H9 (cell line): ENCODE measurements around the gene GPX5. TPM values are rescaled to one million over a fixed set of nuclear protein-coding genes. Genes with fewer than 3 reads are reported as not detected.

Experiments used
- DNase-seq: peaks from one replicate; pipeline ENCODE4 v3.0.0-alpha.2; 2017
- H2AFZ ChIP-seq: one replicate; pipeline ENCODE4 v1.6.1; 2013; ENCODE audit warnings: mild to moderate bottlenecking, low read length, control low read depth, moderate library complexity
- H2AK5ac ChIP-seq: 2 replicates; pipeline ENCODE4 v1.6.1; 2013; ENCODE audit warnings: low read length, control low read depth, mixed read lengths; ENCODE audit not compliant: insufficient read length
- H2BK120ac ChIP-seq: one replicate; pipeline ENCODE4 v1.6.1; 2013; ENCODE audit warnings: low read depth, mild to moderate bottlenecking, low read length, control low read depth, inconsistent platforms; ENCODE audit not compliant: poor library complexity, severe bottlenecking
- H2BK12ac ChIP-seq: 2 replicates; pipeline ENCODE4 v1.6.1; 2013; ENCODE audit warnings: low read length, control low read depth, mixed read lengths, low read depth; ENCODE audit not compliant: insufficient read length
- H2BK15ac ChIP-seq: 2 replicates; pipeline ENCODE4 v1.6.1; 2013; ENCODE audit warnings: low read depth, low read length, control low read depth
- H2BK20ac ChIP-seq: one replicate; pipeline ENCODE4 v1.6.1; 2013; ENCODE audit warnings: low read depth, mild to moderate bottlenecking, low read length, control low read depth, inconsistent platforms; ENCODE audit not compliant: poor library complexity, severe bottlenecking
- H2BK5ac ChIP-seq: 2 replicates; pipeline ENCODE4 v1.6.1; 2013; ENCODE audit warnings: low read length, control low read depth, mixed read lengths; ENCODE audit not compliant: insufficient read length
- H3K14ac ChIP-seq: 2 replicates; pipeline ENCODE4 v1.6.1; 2013; ENCODE audit warnings: low read length, control low read depth; ENCODE audit not compliant: insufficient read depth
- H3K18ac ChIP-seq: 2 replicates; pipeline ENCODE4 v1.6.1; 2013; ENCODE audit warnings: low read depth, mild to moderate bottlenecking, mixed read lengths, low read length, control low read depth; ENCODE audit not compliant: insufficient read length
- H3K23ac ChIP-seq: 2 replicates; pipeline ENCODE4 v1.6.1; 2013; ENCODE audit warnings: low read length, control low read depth, mixed read lengths, low read depth; ENCODE audit not compliant: insufficient read length
- H3K23me2 ChIP-seq: 2 replicates; pipeline ENCODE4 v1.6.1; 2013; ENCODE audit warnings: low read depth, mild to moderate bottlenecking, mixed read lengths, low read length, control low read depth; ENCODE audit not compliant: insufficient read length, poor library complexity, severe bottlenecking
- H3K27ac ChIP-seq: 2 replicates; pipeline ENCODE4 v1.5.1; 2013; ENCODE audit warnings: low read length, control low read depth, mixed read lengths, low read depth; ENCODE audit not compliant: insufficient read length
- H3K27me3 ChIP-seq: 2 replicates; pipeline ENCODE4 v1.6.1; 2013; ENCODE audit warnings: low read length, control low read depth, inconsistent platforms; ENCODE audit not compliant: insufficient read depth
- H3K4ac ChIP-seq: 2 replicates; pipeline ENCODE4 v1.6.1; 2013; ENCODE audit warnings: low read depth, mild to moderate bottlenecking, control low read depth, inconsistent platforms, low read length, moderate library complexity
- H3K4me1 ChIP-seq: 2 replicates; pipeline ENCODE4 v1.6.1; 2013; ENCODE audit warnings: low read length, control low read depth, inconsistent platforms; ENCODE audit not compliant: insufficient read depth
- H3K4me2 ChIP-seq: 2 replicates; pipeline ENCODE4 v1.6.1; 2013; ENCODE audit warnings: low read length, control low read depth, mixed read lengths; ENCODE audit not compliant: insufficient read length, insufficient read depth
- H3K56ac ChIP-seq: 2 replicates; pipeline ENCODE4 v1.6.1; 2013; ENCODE audit warnings: low read depth, mild to moderate bottlenecking, mixed read lengths, low read length, control low read depth; ENCODE audit not compliant: insufficient read length
- H3K79me1 ChIP-seq: 2 replicates; pipeline ENCODE4 v1.6.1; 2013; ENCODE audit warnings: low read depth, mild to moderate bottlenecking, moderate library complexity, low read length, control low read depth, inconsistent platforms; ENCODE audit not compliant: insufficient read depth, poor library complexity, severe bottlenecking
- H3K79me2 ChIP-seq: 2 replicates; pipeline ENCODE4 v1.6.1; 2013; ENCODE audit warnings: low read length, control low read depth, inconsistent platforms; ENCODE audit not compliant: insufficient read depth
- H3K9ac ChIP-seq: 2 replicates; pipeline ENCODE4 v1.6.1; 2013; ENCODE audit warnings: low read length, control low read depth, mixed read lengths; ENCODE audit not compliant: insufficient read length; ENCODE audit errors: extremely low read depth
- H3K9me3 ChIP-seq: one replicate; pipeline ENCODE4 v1.6.1; 2013; ENCODE audit warnings: low read depth, low read length, inconsistent platforms; ENCODE audit not compliant: control insufficient read depth
- H3T11ph ChIP-seq: one replicate; pipeline ENCODE4 v1.6.1; 2013; ENCODE audit warnings: mild to moderate bottlenecking, low read length, control low read depth, inconsistent platforms
- H4K20me1 ChIP-seq: one replicate; pipeline ENCODE4 v1.6.1; 2013; ENCODE audit not compliant: control insufficient read depth, insufficient read length, insufficient read depth
- H4K5ac ChIP-seq: 2 replicates; pipeline ENCODE4 v1.6.1; 2013; ENCODE audit warnings: low read depth, mild to moderate bottlenecking, mixed read lengths, low read length, control low read depth; ENCODE audit not compliant: insufficient read length
- H4K8ac ChIP-seq: replicated peaks from 2 replicates; pipeline ENCODE4 v1.6.1; 2013; ENCODE audit warnings: low read length, control low read depth, mixed read lengths, low read depth; ENCODE audit not compliant: insufficient read length
- H4K91ac ChIP-seq: 2 replicates; pipeline ENCODE4 v1.6.1; 2013; ENCODE audit warnings: low read depth, mild to moderate bottlenecking, moderate library complexity, mixed read lengths, low read length, control low read depth; ENCODE audit not compliant: insufficient read length
- H3K27ac Mint-ChIP-seq, 3 experiments: 2 replicates in 2 of 3; 3 replicates in 1 of 3; pipeline ENCODE4 v1.8.0; 2020 to 2021; ENCODE audit warnings: mixed read lengths in 3 of 3, mild to moderate bottlenecking in 1 of 3, moderate library complexity in 1 of 3
- H3K27me3 Mint-ChIP-seq: 2 replicates; pipeline ENCODE4 v1.8.0; 2021; ENCODE audit warnings: low read depth, mild to moderate bottlenecking, moderate library complexity, mixed read lengths
- H3K36me3 Mint-ChIP-seq, 3 experiments: 2 replicates in 2 of 3; 3 replicates in 1 of 3; pipeline ENCODE4 v1.8.0; 2020 to 2021; ENCODE audit warnings: low read depth in 3 of 3, mixed read lengths in 3 of 3; ENCODE audit not compliant: insufficient read depth in 1 of 3
- H3K4me1 Mint-ChIP-seq, 2 experiments: 2 replicates each; pipeline ENCODE4 v1.8.0; 2020; ENCODE audit warnings: mixed read lengths in 2 of 2
- H3K4me3 Mint-ChIP-seq, 2 experiments: 2 replicates in 1 of 2; 3 replicates in 1 of 2; pipeline ENCODE4 v1.8.0; 2020 to 2021; ENCODE audit warnings: mild to moderate bottlenecking in 2 of 2, mixed read lengths in 2 of 2, moderate library complexity in 1 of 2
- H3K9me3 Mint-ChIP-seq, 2 experiments: 2 replicates in 1 of 2; 3 replicates in 1 of 2; pipeline ENCODE4 v1.8.0; 2020; ENCODE audit warnings: mild to moderate bottlenecking in 2 of 2, mixed read lengths in 2 of 2, moderate library complexity in 1 of 2
- WGBS: extraction: QIAGEN DNeasy Blood & Tissue Kit; methylation state at CpG from one replicate; pipeline ENCODE4 v1.1.7; 2013; ENCODE audit warnings: missing lambda C conversion rate, low lambda C conversion rate, mixed read lengths; ENCODE audit not compliant: insufficient read length; ENCODE audit errors: extremely low coverage; 5-methylcytosine and 5-hydroxymethylcytosine counted together
- total RNA-seq: library from RNA; stranded (reverse); gene quantifications from 2 replicates; pipeline ENCODE4 v1.2.1, GENCODE V29; 2021
- TF ChIP-seq, protein P1 (sequence below): fragments of 200-600 bp; sonication (generic); conservative IDR thresholded peaks from 3 replicates; pipeline ENCODE4 v1.8.0; 2021; ENCODE audit warnings: antibody characterized with exemption, mild to moderate bottlenecking

The GPX5 gene
- total RNA-seq, 1 experiment from 2014 or later: not detected

DNA sequence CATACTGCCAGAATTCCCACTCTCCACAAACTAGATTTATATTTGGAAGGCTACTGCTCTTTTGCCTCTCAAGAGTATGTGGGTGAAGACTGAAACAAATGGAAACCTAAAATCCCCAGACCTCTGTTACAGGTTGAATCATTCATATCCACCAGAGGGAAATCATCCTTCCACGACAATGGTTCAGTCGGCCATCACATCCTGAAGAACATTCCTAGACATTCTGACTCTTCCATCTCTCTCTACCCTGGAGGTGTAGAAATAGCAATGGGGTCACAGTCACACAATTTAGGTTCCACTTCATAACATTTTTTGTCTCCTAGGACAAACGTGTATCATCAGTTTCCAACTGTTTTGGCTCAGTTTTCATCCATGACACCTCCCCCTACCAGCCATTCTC, 8.6 kb downstream of the GPX5 start:
- Histone ChIP-seq H3K4ac (no peak overlapping the region), H3K56ac (no peak overlapping the region), H3K4me2 (no peak overlapping the region), H4K91ac (no peak overlapping the region), H3K14ac (no peak overlapping the region), H3K9me3 (no peaks in the 10 kb centered on the region), H2BK120ac (no peak overlapping the region), H3K9ac (no peak overlapping the region), H3K79me1 (no peaks in the 10 kb centered on the region), H4K5ac (no peak overlapping the region), H4K8ac (no peak overlapping the region), H2BK5ac (no peak overlapping the region), H3K27ac (no peak overlapping the region), H3K79me2 (no peaks in the 10 kb centered on the region), H4K20me1 (no peaks in the 10 kb centered on the region), H3K23ac (no peak overlapping the region), H2AK5ac (no peak overlapping the region), H2BK12ac (no peak overlapping the region), H3K23me2 (peaks cover 9% of the 10 kb centered on the region), H3K4me1 (no peaks in the 10 kb centered on the region), H2AFZ (no peak overlapping the region), H3T11ph (no peak overlapping the region), H3K27me3 (no peaks in the 10 kb centered on the region), H3K18ac (no peak overlapping the region), H2BK20ac (no peak overlapping the region), H2BK15ac (no peak overlapping the region)
- Mint-ChIP-seq H3K4me1 (peaks cover 30% of the 10 kb centered on the region in 2 experiments), H3K27me3 (peaks cover 5% of the 10 kb centered on the region), H3K9me3 (no peaks in the 10 kb centered on the region; a peak in 1 of 5 replicates), H3K27ac (no peak overlapping the region), H3K36me3 (no peaks in the 10 kb centered on the region; a peak in 1 of 7 replicates), H3K4me3 (no peak overlapping the region)
- DNase-seq: no peak
- TF ChIP-seq, protein P1, sequence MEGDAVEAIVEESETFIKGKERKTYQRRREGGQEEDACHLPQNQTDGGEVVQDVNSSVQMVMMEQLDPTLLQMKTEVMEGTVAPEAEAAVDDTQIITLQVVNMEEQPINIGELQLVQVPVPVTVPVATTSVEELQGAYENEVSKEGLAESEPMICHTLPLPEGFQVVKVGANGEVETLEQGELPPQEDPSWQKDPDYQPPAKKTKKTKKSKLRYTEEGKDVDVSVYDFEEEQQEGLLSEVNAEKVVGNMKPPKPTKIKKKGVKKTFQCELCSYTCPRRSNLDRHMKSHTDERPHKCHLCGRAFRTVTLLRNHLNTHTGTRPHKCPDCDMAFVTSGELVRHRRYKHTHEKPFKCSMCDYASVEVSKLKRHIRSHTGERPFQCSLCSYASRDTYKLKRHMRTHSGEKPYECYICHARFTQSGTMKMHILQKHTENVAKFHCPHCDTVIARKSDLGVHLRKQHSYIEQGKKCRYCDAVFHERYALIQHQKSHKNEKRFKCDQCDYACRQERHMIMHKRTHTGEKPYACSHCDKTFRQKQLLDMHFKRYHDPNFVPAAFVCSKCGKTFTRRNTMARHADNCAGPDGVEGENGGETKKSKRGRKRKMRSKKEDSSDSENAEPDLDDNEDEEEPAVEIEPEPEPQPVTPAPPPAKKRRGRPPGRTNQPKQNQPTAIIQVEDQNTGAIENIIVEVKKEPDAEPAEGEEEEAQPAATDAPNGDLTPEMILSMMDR: no peak
- WGBS: no CpG with 5 or more reads among the region's 3 CpGs
